Activated gamma-delta T cell (primary cell): ENCODE measurements around the gene CCDC81.
"Not testable (repeated sequence)": the region's sequence is repeated elsewhere in the genome, so short reads cannot be mapped to it uniquely, and the experiment has no call there.

Experiments
- DNase-seq: peaks from one replicate; lab custom pipeline; 2025; lab: John Stamatoyannopoulos, UW
- total RNA-seq, 2 donors: gene quantifications; one replicate each; lab custom pipeline; 2026; lab: John Stamatoyannopoulos, UW

The CCDC81 gene
- total RNA-seq: 0.82 to 0.83 reads per million in 2 donors

DNA sequence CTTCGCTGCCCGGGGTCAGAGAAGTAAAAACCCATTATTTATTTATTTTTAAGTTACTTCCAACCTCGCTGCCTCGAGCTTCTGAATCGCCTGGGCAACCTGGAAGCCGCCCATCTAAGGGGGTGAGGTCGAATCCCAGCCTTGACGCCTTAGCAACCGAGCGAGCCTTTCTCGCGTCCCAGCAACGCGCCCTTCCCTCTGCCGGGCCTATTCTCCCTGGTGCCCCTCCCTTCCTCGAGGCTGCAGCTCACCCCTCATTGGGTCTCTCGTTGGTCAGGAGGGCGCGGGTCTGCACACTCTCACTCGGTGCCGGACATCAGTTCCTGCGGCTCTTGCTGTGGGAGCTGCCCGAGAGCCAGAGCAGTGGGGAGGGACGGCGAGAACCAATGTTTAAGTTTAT is at the start of gene CCDC81:
Gene CCDC81 (plus strand): TSS at position 302 of the 400 bp plus-strand sequence. CDS start 277 bp downstream, outside the sequence.
- no peak for DNase-seq

DNA sequence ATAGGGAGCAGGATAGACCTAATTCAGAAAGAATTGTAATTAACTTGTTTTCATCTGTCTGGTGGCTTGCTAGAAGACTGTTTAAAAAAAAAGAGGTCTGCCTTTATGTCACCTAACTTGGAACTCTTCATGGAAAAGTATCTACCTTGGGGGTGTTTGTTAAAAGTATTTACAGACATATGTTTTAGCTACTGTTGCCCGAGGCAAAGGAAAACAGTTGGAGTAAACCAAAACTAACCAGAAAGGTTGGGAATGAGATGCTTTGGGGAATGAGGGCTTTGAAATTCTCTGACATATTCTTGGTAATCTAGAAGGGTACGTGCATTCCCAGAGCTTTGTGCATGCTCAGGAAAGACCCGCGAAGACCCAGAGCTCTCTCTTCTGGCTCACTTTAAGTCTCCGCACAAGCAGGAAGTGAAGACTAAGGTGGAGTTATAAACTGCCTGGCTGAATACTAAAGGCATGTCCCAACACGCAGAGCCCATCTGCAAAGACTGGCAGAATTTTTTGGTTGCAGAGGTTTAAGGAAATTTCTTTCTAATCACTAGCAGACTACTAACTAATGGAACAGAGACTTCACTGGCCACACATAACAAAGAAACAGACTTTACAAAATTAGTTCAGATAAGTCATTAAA is 39.4 kb upstream of the CCDC81 start:
- DNase-seq: no peak

DNA sequence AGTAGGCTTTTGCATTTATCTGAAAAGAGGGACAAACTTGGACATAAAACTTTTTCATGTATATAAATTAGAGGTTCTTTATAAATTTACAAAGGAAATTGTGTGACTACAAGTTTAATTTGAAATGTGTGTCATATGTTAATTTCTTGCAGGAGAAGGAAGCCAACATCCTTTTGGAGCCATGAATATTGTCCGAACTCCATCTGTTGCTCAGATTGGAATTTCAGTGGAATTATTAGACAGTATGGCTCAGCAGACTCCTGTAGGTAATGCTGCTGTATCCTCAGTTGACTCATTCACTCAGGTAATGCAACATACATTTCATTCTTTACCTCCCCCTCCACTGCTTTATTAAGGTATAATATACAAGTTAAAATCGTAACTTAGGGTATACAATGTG is 37.5 kb upstream of the CCDC81 start:
- DNase-seq: no peak

DNA sequence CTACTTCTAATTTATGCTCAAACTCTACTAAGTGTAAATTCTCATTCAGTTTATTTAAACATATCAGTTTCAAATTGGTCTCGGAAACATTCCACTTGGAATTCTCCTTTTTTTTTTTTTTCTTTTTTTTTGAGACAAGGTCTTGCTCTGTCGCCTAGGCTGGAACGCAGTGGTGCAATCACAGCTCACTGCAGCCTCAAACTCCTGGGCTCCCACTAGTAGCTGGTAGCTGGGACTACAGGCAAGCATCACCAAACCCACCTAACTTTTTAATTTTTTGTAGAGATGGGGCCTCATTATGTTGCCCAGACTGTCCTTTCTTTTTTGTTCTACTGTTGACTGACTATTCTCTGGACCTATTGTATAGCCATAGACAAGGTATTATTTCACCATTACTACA is 33.3 kb upstream of the CCDC81 start:
- DNase-seq: no peak

DNA sequence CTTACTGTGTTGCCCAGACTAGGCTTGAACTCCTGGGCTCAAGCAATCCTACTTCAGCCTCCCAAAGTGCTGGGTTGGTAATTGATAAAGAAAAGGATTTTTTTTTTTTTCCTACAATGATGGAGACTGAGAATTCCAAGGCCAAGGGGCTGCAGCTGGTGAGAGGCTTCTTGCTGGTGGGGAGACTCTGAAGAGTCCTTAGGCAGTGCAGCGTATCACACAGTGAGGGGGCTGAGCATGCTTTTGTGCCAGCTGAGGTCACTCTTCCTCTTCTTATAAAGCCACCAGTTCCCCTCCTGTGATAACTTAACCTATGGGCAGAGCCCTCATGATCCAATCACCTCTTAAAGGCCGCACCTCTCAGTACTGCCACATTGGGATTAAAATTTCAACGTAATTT is 28.2 kb upstream of the CCDC81 start:
- no peak for DNase-seq

DNA sequence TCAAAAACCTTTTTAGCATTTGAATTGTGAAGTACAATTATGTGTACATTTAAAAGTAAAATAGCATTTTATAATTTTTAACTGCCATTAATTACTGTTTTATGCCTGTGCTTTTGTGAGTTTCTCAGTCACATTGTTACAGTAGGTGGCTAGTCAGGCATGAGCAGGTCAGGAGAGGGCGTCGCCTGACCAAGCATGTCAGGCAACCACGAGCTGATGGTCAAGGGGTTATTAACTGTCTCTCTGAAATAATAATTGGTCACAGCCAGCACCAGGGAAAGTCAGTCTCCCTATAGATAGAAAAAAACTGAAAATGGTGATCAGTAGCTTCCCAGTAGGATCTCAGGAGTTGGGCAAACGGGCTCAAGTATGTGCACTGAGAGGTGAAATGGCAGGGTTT is 19.4 kb upstream of the CCDC81 start:
- DNase-seq: no peak

DNA sequence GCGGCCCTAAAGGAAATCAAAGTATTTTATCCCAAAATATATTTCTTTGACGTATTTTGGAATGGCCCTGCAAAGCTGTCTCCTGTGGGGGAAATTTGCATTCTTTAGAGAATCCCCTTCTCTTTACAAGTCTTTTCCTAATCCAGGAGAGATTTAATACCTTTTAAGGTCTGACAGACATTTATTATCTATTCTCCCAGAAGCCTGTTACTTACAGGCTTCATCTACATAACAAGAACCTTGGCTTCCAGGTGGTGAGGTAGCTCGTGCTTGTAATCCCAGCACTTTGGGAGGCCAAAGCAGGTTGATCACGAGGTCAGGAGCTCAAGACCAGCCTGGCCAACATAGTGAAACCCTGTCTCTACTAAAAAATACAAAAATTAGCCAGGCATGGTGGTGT is 17.3 kb upstream of the CCDC81 start:
- not testable (repeated sequence) for DNase-seq

DNA sequence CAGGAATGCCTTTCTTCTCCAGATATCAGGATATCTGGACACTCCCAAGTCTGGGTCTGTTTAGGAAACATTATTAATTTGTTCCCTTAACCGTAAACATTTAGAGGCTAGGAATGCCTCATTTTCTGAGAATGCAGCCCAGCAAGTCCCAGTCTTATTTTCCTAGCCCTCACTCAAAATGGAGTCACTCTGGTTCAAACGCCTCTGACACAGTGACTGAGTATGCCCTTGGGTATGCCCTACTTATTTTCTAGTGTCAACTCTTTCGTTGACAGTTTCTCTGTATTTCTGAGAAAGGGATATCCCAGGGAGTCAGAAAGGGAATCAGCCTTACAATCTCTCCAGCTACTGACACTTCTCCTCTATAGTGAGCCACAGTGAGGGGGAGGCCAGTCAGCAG is 16.0 kb upstream of the CCDC81 start:
- DNase-seq: no peak

DNA sequence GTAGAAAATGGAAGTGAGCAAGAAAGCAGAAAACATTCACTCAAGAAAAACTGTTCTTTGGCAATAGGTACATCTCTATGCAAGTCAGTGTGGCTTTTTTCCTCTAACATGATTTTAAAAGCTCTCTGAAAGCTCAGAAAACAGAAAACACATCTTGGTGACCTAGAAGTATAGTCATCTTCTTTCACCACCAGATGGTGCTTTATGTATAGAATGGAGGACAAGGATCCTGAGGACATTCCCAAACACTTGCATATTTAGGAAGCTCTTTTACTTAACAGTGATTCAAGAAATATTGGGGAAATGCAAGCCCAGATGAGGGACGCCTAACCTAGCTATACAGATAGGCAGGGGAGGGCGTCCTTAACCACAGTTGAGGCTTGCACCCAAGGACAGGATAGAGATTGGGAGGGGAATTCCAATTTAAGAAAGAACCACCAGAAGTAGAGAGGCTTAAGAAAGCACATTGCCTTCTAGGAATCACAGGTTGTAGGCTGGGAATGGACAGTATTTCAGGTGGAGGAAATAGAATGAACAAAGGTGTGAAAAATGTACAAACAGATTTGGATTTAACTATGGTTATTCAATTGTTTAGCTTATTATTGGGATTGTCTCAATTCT is 13.8 kb upstream of the CCDC81 start:
- no peak for DNase-seq

DNA sequence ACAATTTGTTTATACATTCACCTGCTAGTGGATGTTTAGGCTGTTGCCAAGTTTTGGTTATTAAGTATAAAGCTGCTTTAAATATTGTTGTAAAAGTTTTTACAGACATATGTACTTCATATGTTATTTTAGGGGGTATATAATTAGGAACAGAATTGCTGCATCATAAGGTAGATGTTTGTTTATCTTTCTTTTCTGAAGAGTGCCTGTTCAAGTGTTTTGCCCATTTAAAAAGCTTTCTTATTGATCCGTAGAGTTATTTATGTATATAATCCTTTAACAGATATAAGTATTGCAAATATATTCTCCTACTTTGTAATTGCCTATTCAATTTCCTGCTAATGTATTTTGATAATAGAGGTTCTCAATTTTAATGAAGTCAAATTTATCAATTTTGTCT is 11.3 kb upstream of the CCDC81 start:
- DNase-seq: no peak

DNA sequence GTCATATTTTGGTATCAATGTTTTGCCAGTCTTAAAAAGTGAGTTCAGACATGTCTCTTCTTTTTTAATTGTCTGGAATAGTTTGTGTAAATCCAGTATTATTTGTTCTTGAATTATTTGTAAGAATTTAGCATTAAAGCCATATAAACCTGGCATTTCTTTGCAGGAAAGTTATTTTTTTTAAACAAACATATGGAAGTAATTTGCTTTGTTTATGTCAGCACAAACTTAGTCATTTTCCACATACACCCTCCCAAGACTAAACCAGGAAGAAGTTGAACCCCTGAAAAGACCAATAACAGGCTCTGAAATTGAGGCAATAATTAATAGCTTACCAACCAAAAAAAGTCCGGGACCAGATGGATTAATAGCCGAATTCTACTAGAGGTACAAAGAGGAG is 9.1 kb upstream of the CCDC81 start:
- DNase-seq: no peak

DNA sequence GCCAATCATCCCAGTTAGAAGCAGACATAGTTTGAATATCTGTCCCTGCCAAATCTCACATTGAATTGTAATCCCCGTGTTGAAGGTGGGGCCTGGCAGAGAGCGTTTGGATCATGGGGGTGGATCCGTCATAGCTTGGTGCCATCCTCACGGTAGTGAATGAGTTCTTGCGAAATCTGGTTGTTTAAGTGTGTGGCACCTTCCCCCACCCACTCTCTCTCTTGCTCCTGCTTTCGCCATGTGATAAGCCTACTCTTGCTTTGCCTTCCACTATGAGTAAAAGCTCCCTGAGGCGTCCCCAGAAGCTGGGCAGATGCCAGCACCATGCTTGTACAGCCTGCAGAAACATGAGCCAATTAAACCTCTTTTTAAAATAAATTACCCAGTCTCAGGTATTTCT is 5.0 kb upstream of the CCDC81 start:
- no peak for DNase-seq

DNA sequence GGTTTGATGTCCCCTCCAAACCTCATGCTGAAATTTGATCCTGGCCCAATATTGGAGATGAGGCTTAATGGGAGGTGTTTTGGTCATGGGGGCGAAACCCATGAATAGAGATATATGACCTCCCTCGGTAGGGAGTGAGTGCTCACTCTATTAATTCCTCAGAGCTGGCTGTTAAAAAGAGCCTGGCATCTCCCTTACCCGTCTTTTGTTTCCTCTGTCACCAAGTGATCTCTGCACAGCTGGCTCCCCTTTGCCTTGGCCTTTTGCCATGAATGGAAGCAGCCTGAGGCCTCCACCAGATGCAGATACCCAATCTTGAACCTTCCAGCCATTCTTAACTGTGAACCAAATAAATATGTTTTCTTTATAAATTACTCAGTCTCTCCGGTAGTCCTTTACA is 4.5 kb upstream of the CCDC81 start:
- no peak for DNase-seq

DNA sequence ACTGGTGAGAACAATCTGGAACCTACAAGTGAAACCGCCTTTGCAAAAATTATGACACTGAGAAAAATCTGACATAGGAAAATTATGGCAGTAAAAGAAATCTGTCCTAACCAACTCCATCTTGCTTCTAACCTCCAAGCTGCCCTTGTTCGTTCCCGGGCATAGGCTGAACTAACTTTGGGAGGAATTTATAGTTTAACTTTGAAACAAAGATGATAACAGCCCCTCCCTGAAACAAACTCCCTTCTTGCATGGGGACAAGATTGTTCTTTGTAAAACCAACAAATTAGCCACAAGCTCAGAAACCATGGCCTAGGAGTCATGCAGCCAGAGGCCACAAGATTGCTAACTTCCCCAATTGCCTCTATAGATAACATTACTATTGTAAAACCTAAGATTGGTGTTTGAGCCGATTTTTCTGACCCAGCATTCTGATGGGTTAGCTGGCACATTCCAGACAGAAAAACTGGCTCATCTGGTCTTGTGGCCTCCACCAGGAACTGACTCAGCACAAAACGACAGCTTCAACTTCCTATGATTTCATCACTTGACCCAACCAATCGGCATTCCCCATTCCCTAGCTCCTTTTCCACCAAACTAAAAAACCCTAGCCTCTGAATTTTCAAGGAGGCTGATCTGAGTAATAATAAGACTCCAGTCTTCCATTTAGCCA is 3.6 kb upstream of the CCDC81 start:
- no peak for DNase-seq

DNA sequence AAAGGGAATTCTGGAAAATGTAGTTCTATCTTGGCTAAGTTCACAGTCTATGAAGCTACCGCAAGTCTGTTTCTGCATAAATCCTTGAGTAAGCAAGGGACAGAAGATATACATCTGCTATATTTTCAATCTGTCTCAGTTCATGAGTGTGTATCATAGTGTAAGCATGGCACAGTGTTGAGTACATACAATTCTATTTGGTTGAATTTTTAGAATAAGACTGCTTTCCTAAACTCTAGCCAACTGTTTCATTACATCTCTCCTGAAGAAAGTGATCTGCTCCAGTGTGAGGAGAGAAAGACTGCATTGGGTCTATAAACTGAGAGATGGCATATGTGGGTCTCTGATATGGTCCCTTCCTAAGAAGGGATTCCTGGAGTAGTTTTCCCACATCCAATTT is 2.6 kb upstream of the CCDC81 start:
- no peak for DNase-seq

DNA sequence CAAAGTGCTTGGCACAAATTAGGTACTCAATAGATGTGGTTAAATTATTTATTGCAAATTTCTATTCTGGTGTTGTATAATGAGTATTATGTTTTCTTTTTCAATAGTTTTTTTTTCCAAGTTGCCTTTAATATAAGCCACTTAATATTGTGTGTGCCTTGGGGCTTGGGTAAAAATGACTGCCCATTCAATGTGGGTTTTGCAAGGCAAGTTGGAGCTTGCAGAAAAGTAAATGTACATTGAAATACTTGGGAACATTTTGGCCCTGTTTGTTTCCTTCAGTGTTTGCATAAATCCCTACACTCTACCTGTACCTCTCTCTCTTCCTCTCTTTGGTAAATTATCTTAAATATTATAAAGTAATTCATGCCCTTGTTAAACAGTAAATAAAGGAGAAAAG is 2.1 kb upstream of the CCDC81 start:
- no peak for DNase-seq

DNA sequence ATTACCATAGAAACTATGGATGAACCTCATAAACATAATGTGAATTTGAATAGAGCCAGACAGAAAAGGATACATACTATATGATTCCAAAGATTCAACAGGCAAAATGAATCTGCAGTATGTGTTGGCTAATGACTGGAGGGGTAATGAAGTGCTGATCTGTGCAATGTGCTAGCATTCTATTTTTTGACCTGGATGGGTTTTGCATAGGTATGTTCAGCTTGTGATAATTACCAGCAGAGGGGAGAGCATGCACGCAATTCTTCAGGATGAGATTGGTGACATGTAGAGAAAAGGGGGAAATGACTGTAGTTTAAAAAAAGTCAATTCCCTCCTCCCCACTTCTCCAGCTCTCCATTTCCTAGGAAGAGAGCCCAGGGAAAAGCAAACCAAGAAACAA is 618 bp upstream of the CCDC81 start:
- no peak for DNase-seq

DNA sequence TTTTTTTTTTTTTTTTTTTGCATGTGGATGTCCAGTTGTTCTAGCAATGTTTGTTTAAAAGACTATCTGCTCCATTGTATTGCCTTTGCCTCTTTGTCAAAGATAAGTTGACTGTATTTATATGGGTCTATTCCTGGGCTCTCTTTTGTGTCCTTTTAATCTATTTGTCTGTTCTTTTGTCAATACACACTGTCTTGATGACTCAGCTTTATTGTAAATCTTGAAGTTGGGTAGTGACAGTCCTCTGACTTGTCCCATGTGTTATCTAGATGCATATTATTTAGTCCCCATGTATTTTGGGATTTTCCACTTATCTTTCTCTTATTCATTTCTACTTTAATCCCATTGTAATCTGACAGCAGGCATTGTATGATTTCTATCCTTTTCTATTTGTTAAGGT is 3.3 kb downstream of the CCDC81 start:
- no peak for DNase-seq

DNA sequence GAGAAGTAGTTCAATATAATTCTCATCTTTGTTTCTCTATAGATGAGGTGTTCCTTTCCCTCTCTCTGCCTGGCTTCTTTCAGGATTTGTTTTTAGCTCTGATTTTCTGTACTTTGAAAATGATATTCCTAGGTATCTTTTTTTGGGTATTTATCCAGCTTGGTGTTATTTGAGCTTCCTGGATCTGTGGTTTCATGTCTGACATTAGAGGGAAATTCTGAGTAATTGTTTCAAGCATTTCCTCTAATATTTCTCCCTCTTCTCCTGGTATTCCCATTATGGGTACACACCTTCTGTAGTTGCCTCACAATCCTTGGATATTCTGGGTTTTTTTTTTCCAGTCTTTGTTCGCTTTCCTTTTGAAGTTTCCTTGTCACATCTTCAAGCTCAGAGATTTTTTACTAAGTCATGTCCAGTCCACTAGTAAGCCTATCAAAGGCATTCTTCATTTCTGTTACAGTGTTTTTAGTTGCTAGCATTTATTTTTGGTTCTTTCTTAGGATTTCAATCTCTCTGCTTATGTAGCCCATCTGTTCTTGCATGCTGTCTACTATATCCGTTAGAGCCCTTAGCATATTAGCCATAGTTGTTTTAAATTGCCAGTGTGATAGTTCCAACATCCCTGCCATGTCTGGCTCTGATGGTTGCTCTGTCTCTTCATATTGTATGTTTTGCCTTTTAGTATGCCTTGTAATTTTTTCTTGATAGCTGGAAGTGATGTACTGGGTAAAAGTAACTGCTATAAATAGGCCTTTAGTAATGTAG is 5.8 kb downstream of the CCDC81 start:
- no peak for DNase-seq

DNA sequence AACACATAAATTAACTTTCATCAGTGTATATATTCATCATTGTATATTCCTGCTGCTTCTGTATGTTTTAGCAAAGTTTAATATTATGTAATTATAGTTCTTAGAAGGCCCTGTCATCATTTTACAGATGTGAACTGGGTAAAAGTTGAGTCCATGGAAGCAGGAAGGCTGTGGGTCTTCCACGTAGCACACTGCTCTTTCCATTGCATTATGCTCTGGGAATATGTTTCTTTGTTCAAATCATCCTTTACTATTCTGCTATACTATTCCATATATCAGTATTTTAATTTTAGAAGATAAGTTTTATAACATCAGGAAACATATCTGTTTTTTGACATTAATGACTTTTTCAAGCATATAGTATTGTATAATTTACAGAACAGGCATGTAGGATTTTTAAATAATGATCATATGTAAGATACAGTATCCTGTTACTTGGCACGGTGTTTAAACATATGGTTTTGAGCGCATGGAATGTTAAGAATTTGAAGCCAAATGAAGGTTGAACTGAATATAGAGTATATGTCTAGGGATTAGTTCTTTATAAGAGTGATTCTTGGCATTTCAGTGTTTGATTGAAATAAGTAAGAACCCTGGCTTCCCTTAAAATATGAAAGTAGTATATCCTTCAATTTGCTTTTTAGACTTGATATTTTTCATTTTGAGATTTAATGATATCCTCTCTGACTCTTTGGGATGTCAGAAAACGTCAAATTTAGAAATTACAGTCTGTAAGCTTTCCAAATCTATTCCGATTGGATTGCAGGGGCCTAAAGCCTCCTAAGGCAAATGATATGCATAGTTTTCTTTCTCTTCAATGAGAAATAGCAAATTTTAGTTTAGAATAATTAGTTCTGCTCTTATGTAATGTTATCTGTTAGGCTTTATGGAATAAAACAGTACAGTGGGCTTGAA is 8.6 kb downstream of the CCDC81 start:
- DNase-seq: no peak

DNA sequence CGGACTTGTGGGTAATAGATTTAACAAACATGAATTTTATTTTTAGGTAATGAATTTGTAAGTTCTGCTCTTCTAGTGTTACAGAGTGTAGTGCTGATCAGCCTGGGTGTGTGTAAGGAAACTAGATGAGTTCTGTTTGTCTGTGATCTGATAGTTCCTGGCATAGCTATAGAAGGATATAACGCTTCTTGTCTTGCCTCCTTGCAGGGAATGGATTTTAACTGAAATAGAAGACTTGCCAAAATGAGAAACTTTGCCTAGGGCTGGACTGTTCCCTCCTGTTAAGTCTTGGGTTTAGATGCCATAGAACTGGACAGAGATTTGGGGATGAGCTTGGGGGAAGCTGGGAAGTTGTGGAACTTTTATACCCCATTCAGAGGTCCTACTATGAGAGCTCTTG is 11.6 kb downstream of the CCDC81 start:
- no peak for DNase-seq

DNA sequence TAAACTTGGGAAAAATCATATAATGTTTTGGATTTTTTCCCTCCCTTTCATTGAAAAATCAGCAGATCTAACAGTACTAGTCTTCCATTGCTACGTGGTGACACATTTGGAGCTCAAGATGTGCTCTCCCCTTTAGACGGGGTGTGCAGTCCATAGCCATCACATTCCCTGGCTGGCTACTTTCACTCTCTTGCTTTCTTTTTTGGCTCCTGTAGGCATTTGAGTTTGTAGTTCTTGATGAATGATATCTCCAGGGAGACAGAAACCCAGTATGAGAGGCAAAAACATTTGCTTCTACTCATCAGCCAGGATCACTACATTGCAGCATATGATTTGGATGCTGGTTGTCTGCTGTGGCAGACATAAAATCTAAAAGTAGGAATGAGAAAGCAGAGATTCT is 12.1 kb downstream of the CCDC81 start:
- no peak for DNase-seq
